ENCODE results near the gene MAP1B.
"Not testable (repeated sequence)": the region's sequence is repeated elsewhere in the genome, so short reads cannot be mapped to it uniquely, and the experiment has no call there.

The MAP1B gene

GRCh38 chr5:72107131-72107900 lies at the start of gene MAP1B:
TSS of gene MAP1B (plus strand) at chr5:72107475. CDS start at chr5:72107532, 57 bp downstream.
- DNase-seq (ENCODE audit: low read depth): no peak

GRCh38 chr5:72057816-72058215 lies 49.5 kb upstream of the MAP1B start:
- no peak for DNase-seq (ENCODE audit: low read depth)

DNA sequence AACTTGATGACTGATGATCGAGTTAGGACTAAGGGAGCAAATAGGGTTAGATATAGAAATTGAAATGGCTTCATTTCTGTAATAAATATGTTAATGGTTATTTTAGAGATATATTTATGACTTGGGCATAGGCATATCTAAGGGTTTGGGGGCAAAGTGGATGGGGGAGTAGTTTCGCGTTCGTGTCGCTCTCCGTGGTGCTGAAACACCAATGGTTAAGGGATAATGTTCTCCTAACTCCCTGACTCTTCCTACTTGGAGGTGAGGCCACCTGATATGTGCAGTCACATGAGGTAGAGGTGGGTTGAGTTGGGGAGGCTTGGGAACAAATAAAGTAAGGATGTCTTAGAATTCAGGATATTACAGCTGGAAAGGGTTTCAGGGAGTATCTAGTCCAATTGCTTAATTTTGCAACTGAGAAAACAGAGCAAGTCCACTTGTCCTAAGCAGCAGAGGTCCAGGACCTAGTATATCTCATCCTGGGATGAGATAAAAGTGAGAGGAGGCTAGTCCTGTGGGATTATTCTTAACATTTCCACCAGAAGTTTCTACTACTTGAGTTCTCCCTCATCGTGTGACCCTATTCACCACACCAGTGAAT lies 44.0 kb upstream of the MAP1B start:
- no peak for DNase-seq (ENCODE audit: low read depth)

- DNase-seq (ENCODE audit: low read depth): no peak
These were observed 42.3 kb upstream of the MAP1B start for GRCh38 chr5:72064801-72065570.

GRCh38 chr5:72065751-72066255 lies 41.5 kb upstream of the MAP1B start:
- DNase-seq (ENCODE audit: low read depth): no peak

DNA sequence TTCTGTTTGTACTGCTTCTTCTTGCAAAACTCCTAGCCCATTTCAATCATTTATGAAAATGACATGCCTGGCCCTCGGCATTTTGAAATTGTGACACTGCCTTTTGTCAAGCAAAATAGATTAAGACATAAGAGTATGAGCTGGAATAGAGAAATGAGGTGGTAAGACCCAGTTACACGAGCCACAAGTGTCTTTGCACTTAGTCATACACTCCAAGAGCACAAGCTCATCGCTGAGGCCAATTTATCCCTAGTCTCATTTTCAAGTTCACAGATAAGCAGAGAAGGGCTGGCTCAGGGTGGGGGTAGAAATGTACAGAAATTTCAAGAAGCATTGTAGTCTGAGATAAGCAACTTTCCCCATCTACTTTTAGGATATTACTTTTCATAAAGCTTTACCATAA lies 40.6 kb upstream of the MAP1B start:
- no peak for DNase-seq (ENCODE audit: low read depth)

- no peak for DNase-seq (ENCODE audit: low read depth)
These were observed 39.4 kb upstream of the MAP1B start for GRCh38 chr5:72067682-72068470.

- DNase-seq (ENCODE audit: low read depth): no peak
These were observed 36.7 kb upstream of the MAP1B start for GRCh38 chr5:72070529-72070928.

- no peak for DNase-seq (ENCODE audit: low read depth)
These were observed 35.4 kb upstream of the MAP1B start for GRCh38 chr5:72071906-72072305.

DNA sequence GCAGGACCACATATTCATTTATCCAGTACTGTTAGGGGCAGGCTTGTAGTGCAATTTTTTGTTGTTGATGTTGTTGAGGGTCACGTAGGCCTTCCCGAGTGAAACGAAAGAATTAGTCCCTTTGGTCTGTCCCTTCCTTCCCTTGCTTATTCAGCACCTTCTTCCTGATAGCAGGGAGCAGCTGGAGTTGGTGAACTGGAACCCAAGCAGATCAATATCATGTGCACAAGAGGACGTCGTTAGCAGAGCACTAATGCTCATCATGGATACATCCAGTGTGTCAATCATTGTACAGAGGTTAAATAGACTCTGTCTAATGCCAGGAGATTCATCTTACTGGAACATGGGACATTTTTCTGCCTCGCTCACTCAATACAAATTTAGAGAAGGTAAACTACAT lies 33.0 kb upstream of the MAP1B start:
- DNase-seq (ENCODE audit: low read depth): no peak

DNA sequence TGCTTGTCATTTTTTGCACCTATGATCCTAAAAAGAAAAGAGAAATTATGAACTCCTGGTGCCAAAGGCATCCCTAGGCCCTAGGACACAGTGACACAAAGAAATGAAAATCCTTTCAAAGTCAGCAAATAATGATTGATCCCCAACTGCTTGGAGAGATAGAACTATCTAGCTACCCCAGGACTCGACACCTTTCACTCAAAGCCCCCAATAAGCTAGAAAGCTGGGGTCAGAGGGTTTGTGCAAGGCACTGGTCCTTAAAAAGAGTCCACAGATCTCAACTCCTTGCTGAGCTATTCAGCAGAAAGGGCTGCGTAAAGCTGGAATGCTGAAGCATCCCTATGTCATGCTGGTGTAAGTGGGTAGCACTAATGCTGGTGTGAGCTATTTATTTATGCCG lies 31.8 kb upstream of the MAP1B start:
- DNase-seq (ENCODE audit: low read depth): no peak

- no peak for DNase-seq (ENCODE audit: low read depth)
These were observed 30.5 kb upstream of the MAP1B start for GRCh38 chr5:72076621-72077300.

GRCh38 chr5:72077390-72077789 lies 29.9 kb upstream of the MAP1B start:
- DNase-seq (ENCODE audit: low read depth): no peak

DNA sequence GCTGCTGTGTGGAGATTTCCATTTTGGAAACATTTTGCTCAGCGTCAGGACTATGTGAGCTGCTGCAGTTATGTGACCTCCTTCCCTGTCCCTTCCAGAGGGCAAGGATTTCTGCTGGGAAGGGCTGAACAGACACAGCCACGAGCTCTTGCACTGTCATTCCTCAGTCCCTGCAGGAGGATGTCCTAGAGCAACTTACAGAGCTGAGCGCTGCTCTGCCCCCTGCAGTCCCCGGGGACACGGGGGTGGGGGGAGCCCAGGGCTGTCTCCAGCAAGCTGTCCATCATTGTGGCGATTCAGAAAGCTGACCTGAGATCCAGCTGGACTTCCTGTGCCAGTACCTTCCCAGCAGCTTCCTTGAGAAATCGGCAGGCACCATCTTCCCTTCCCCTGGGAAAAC lies 28.0 kb upstream of the MAP1B start:
- no peak for DNase-seq (ENCODE audit: low read depth)

DNA sequence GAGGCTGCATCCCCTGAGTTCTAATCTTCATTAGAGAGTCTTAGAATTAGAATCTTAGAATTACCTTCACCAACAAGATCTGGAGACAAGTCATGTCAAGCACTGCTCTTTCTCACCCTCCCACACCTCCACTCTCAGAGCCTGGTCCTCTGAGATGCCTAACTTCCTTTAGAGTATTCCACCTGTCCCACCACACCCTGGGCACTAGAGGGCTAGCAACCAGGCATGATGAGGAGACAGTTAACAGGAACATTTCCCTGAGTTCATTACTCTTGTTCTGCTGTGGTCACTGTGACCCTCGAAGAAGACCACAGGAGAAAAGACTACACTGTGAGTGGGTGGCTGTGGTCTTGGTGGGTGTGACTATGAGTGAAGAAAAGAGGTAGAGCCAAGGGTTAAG lies 25.2 kb upstream of the MAP1B start:
- no peak for DNase-seq (ENCODE audit: low read depth)

DNA sequence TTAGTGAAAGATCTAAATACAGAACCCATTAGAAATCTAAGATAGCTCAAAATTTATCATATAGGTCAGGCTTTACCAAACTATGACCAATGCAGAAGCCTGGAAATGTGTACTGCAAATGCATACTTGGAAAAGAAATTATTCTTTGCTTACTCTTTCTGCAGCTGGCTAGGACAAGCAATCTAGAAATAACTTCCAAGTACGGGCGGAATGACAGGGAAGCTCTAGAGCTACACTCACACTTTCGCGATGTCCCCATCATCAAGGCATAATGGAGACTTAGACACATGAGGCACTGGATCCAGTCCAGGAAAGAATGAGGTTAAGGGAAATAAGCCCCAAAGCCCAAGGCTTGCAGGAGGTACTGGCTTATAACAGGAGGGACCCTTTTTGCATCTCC lies 22.4 kb upstream of the MAP1B start:
- DNase-seq (ENCODE audit: low read depth): no peak

GRCh38 chr5:72085319-72085718 lies 22.0 kb upstream of the MAP1B start:
- DNase-seq (ENCODE audit: low read depth): no peak

GRCh38 chr5:72089713-72090112 lies 17.6 kb upstream of the MAP1B start:
- DNase-seq (ENCODE audit: low read depth): not testable (repeated sequence)

- no peak for DNase-seq (ENCODE audit: low read depth)
These were observed 15.2 kb upstream of the MAP1B start for GRCh38 chr5:72092074-72092473.

- no peak for DNase-seq (ENCODE audit: low read depth)
These were observed 14.1 kb upstream of the MAP1B start for GRCh38 chr5:72093217-72093616.

DNA sequence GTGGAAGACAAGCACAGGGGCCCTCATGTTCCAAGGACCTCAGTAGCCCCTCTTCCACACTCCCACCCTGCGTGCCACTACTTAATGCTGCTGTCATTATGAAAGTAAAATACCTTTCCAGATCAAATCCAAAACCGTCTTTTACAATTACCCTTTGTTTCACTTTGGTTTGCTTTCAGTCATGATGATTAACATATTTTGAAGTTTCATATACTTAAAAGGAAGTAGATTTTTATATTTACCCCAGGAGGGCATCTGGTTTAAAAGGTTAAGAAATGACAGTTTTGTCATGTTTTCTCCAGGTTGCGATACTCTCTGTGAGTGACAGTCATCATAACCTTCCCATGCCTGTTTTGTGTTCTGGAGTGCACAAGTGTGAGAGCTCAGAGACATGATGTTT lies 13.5 kb upstream of the MAP1B start:
- no peak for DNase-seq (ENCODE audit: low read depth)

All from activated gamma-delta T cell treated with anti-CD3 and anti-CD28 coated beads, Interleukin-2, amount 50 U/mL, for 16 hours (primary cell).